Astrocyte of the spinal cord (primary cell): ENCODE data around the gene ANKS1B.
"Not testable (repeated sequence)": the region's sequence is repeated elsewhere in the genome, so short reads cannot be mapped to it uniquely, and the experiment has no call there.

Experiments
- DNase-seq: peaks from one replicate; pipeline ENCODE4 v3.0.0; 2011; ENCODE audit warnings: low read depth, low spot score
- H3K4me3 ChIP-seq: 2 replicates; pipeline ENCODE4 v1.5.1; 2011; ENCODE audit warnings: low read depth, mild to moderate bottlenecking, low read length, moderate library complexity
- CTCF ChIP-seq: IDR thresholded peaks from 2 replicates; pipeline ENCODE4 v1.5.1; 2012; ENCODE audit warnings: low read depth, mild to moderate bottlenecking, low read length, inconsistent platforms
- in situ Hi-C: cut with HindIII; loops from 2 replicates; pipeline ENCODE4 v1.10.0; 2017; ENCODE audit warnings: low sequenced_read_pairs

The ANKS1B gene

GRCh38 chr12:99039367-99040120 is 945.2 kb downstream of the ANKS1B start:
- in situ Hi-C loops: no loop called here

GRCh38 chr12:99036566-99036965 is 948.2 kb downstream of the ANKS1B start:
- no peak overlapping the region for H3K4me3 ChIP-seq
- in situ Hi-C loops: no loop called here
- no peak for DNase-seq
- no peak for TF ChIP-seq CTCF

More at GRCh38 chr12:99039367-99040120, 945.2 kb downstream of the ANKS1B start:
- TF ChIP-seq CTCF: no peak
- no peak overlapping the region for H3K4me3 ChIP-seq
- DNase-seq: no peak

- no peak for DNase-seq
- no peak for TF ChIP-seq CTCF
- no peak overlapping the region for H3K4me3 ChIP-seq
- in situ Hi-C loops: no loop called here
These were observed 948.9 kb downstream of the ANKS1B start for GRCh38 chr12:99035803-99036202.

GRCh38 chr12:99034201-99034600 is 950.5 kb downstream of the ANKS1B start:
- DNase-seq, in situ Hi-C loops: not testable (repeated sequence)

GRCh38 chr12:99029511-99030271 is 955.0 kb downstream of the ANKS1B start:
- DNase-seq: no peak
- no peak overlapping the region for H3K4me3 ChIP-seq
- TF ChIP-seq CTCF: no peak
- in situ Hi-C loops: no loop called here

More at GRCh38 chr12:99034201-99034600, 950.5 kb downstream of the ANKS1B start:
- H3K4me3 ChIP-seq: not testable (repeated sequence)

- no peak for TF ChIP-seq CTCF
- in situ Hi-C loops: no loop called here
- H3K4me3 ChIP-seq: no peak overlapping the region
- no peak for DNase-seq
These were observed 957.3 kb downstream of the ANKS1B start for GRCh38 chr12:99027461-99027860.

GRCh38 chr12:99027055-99027393 is 957.7 kb downstream of the ANKS1B start:
- H3K4me3 ChIP-seq: no peak overlapping the region
- TF ChIP-seq CTCF: no peak
- in situ Hi-C loops: no loop called here
- no peak for DNase-seq
